Activated CD8-positive, alpha-beta T cell treated with anti-CD3 and anti-CD28 coated beads for 36 hours (primary cell): Measurements from ENCODE around the gene HAUS1. TPM values are rescaled to one million over a fixed set of nuclear protein-coding genes. Genes with fewer than 3 reads are reported as not detected.
"Not testable (repeated sequence)": the region's sequence is repeated elsewhere in the genome, so short reads cannot be mapped to it uniquely, and the experiment has no call there.

Experiments used
- ATAC-seq: fragments of 200-7000 bp; cut with Tn5 transposase; one replicate; pipeline ENCODE4 v1.10.0; 2021; ENCODE audit warnings: mild to moderate bottlenecking, moderate library complexity
- CTCF ChIA-PET: fragments of 350-600 bp; sonication (Branson Sonifier 250); formaldehyde crosslinking; loops from one replicate; lab custom pipeline; 2021; ENCODE audit warnings: antibody characterized with exemption; lab: Charles Lee
- POLR2A ChIA-PET: fragments of 350-600 bp; sonication (Branson Sonifier 250); formaldehyde crosslinking; loops from one replicate; lab custom pipeline; 2021; ENCODE audit warnings: antibody characterized with exemption; lab: Charles Lee
- DNase-seq: peaks from one replicate; pipeline ENCODE4 v3.0.0-alpha.2; 2020
- H3K27ac Mint-ChIP-seq: one replicate; pipeline ENCODE4 v1.8.0; 2021; ENCODE audit warnings: mild to moderate bottlenecking, mixed read lengths
- H3K27me3 Mint-ChIP-seq: one replicate; pipeline ENCODE4 v1.8.0; 2021; ENCODE audit warnings: mixed read lengths
- H3K36me3 Mint-ChIP-seq: one replicate; pipeline ENCODE4 v1.8.0; 2021; ENCODE audit warnings: low read depth, mixed read lengths
- H3K4me1 Mint-ChIP-seq: one replicate; pipeline ENCODE4 v1.8.0; 2021; ENCODE audit warnings: low read depth, mixed read lengths
- H3K4me3 Mint-ChIP-seq: one replicate; pipeline ENCODE4 v1.8.0; 2021; ENCODE audit warnings: mild to moderate bottlenecking, moderate library complexity, mixed read lengths
- H3K9me3 Mint-ChIP-seq: one replicate; pipeline ENCODE4 v1.8.0; 2021; ENCODE audit warnings: mixed read lengths
- intact Hi-C: fragments of 100-400 bp; cut with micrococcal nuclease; formaldehyde crosslinking; loops from one replicate; pipeline ENCODE4 v1.10.0; 2022
- total RNA-seq, 2 experiments: library from RNA; stranded (reverse); gene quantifications; one replicate each; pipeline ENCODE4 v1.2.3, GENCODE V29; 2021
- TF ChIP-seq, protein P1 (sequence below): fragments of 200-600 bp; IDR thresholded peaks from one replicate; pipeline ENCODE4 v1.8.0; 2022; ENCODE audit warnings: antibody characterized with exemption, mild to moderate bottlenecking

HAUS1 gene
- total RNA-seq, 2 experiments from 2014 or later = 57.9 to 61.0 TPM

- intact Hi-C loops = no loop called here
- ChIA-PET CTCF (no interaction called here), POLR2A (interaction anchor here (1.0 to 1.2 kb wide), 2 partner anchors 18 to 26 kb away, joined by 3 to 5 read pairs; partner anchors contain the start of gene ATP5F1A)
- Mint-ChIP-seq H3K27ac (peak overlapping the region; percentile 48), H3K4me3 (no peak overlapping the region), H3K36me3 (peaks cover 35% of the 10 kb centered on the region), H3K4me1 (peaks cover 6% of the 10 kb centered on the region), H3K27me3 (no peaks in the 10 kb centered on the region), H3K9me3 (no peaks in the 10 kb centered on the region)
- no peak for ATAC-seq
- DNase-seq = no peak
- TF ChIP-seq, protein P1, sequence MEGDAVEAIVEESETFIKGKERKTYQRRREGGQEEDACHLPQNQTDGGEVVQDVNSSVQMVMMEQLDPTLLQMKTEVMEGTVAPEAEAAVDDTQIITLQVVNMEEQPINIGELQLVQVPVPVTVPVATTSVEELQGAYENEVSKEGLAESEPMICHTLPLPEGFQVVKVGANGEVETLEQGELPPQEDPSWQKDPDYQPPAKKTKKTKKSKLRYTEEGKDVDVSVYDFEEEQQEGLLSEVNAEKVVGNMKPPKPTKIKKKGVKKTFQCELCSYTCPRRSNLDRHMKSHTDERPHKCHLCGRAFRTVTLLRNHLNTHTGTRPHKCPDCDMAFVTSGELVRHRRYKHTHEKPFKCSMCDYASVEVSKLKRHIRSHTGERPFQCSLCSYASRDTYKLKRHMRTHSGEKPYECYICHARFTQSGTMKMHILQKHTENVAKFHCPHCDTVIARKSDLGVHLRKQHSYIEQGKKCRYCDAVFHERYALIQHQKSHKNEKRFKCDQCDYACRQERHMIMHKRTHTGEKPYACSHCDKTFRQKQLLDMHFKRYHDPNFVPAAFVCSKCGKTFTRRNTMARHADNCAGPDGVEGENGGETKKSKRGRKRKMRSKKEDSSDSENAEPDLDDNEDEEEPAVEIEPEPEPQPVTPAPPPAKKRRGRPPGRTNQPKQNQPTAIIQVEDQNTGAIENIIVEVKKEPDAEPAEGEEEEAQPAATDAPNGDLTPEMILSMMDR = no peak
Observed at GRCh38 chr18:46080156-46080555, 24.0 kb upstream of the HAUS1 start.

DNA sequence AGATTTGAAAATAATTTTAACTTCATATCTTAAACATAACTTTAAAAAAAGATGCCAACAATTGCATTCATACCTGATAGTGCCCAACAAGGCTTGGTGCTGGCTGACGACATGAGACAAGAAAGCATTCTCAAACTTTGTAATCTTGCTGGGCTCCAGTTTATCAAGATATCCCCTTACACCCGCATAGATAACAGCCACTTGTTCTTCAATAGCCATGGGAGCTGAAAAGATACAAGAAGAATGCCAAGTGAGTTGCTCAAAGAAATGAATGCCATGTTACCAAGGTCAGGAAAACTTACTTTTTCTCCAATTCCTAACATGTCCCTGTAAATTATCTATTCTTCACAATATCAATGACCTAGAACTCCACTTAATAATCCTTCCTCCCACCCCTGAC lies 19.8 kb upstream of the HAUS1 start:
- no peak for DNase-seq
- Mint-ChIP-seq H3K9me3 (no peaks in the 10 kb centered on the region), H3K27me3 (no peaks in the 10 kb centered on the region), H3K4me3 (no peak overlapping the region), H3K27ac (no peak overlapping the region), H3K36me3 (peaks cover 70% of the 10 kb centered on the region), H3K4me1 (peaks cover 14% of the 10 kb centered on the region)
- ATAC-seq = no peak
- CTCF ChIA-PET = no interaction called here
- TF ChIP-seq, protein P1 = no peak
- POLR2A ChIA-PET = interaction anchor here (1.1 to 1.6 kb wide), 3 partner anchors 13 to 14 kb away, joined by 3 to 6 read pairs (median 5); partner anchors contain the start of gene ATP5F1A
- intact Hi-C loops = no loop called here

GRCh38 chr18:46088501-46088900 lies 15.7 kb upstream of the HAUS1 start:
- peaks cover 28% of the 10 kb centered on the region for H3K4me1 Mint-ChIP-seq
- peaks cover 77% of the 10 kb centered on the region for H3K36me3 Mint-ChIP-seq
- ATAC-seq, H3K27ac Mint-ChIP-seq, H3K9me3 Mint-ChIP-seq, H3K4me3 Mint-ChIP-seq, POLR2A ChIA-PET, DNase-seq, intact Hi-C loops, H3K27me3 Mint-ChIP-seq: not testable (repeated sequence)
- CTCF ChIA-PET = interaction anchor here (1.3 kb wide), 1 partner anchor 15 kb away, joined by 5 read pairs; no protein-coding TSS in a partner anchor

GRCh38 chr18:46095532-46095931 lies 8.7 kb upstream of the HAUS1 start:
- intact Hi-C loops = no loop called here
- ChIA-PET POLR2A (interaction anchor here (0.9 to 2.3 kb wide), 3 partner anchors 16 to 25 kb away, joined by 3 to 7 read pairs (median 3); no protein-coding TSS in a partner anchor), CTCF (interaction anchor here (1.0 to 1.2 kb wide), 3 partner anchors 22 to 563 kb away, joined by 3 to 5 read pairs (median 3); no protein-coding TSS in a partner anchor)
- ATAC-seq (no peak), DNase-seq (no peak)
- Mint-ChIP-seq H3K27ac (no peak overlapping the region), H3K4me3 (peak overlapping the region; percentile 99), H3K27me3 (no peaks in the 10 kb centered on the region), H3K36me3 (peaks cover 43% of the 10 kb centered on the region), H3K9me3 (no peaks in the 10 kb centered on the region), H3K4me1 (peaks cover 37% of the 10 kb centered on the region)
- TF ChIP-seq, protein P1 = no peak

- ATAC-seq (no peak), DNase-seq (peak; percentile 30)
- peak overlapping the region; percentile 99 for H3K4me3 Mint-ChIP-seq
- H3K27me3 Mint-ChIP-seq = no peaks in the 10 kb centered on the region
- ChIA-PET CTCF (interaction anchor here (0.7 to 1.8 kb wide), 3 partner anchors 23 to 76 kb away, joined by 3 to 6 read pairs (median 3); partner anchors contain the start of gene PSTPIP2), POLR2A (interaction anchor here (0.9 to 2.3 kb wide), 6 partner anchors 11 to 62 kb away, joined by 3 to 7 read pairs (median 4); no protein-coding TSS in a partner anchor)
- TF ChIP-seq, protein P1 = no peak
- H3K4me1 Mint-ChIP-seq = peaks cover 27% of the 10 kb centered on the region
- peaks cover 30% of the 10 kb centered on the region for H3K36me3 Mint-ChIP-seq
- H3K27ac Mint-ChIP-seq = peak overlapping the region; percentile 95
- H3K9me3 Mint-ChIP-seq = no peaks in the 10 kb centered on the region
- intact Hi-C loops = no loop called here
Observed at GRCh38 chr18:46096651-46097300, 7.4 kb upstream of the HAUS1 start.
